Lower leg skin (tissue), 3 donors: Measurements from ENCODE around the gene CCSER1.

ENCODE experiments used
- POLR2A ChIP-seq, 2 donors: fragments of 450-650 bp; IDR thresholded peaks; one replicate each; pipeline ENCODE4 v1.6.1; 2016 to 2017; ENCODE audit warnings: antibody characterized with exemption in 2 of 2, mild to moderate bottlenecking in 1 of 2, moderate library complexity in 1 of 2
- TF ChIP-seq, protein P1 (sequence below), 3 donors: fragments of 450-650 bp; IDR thresholded peaks; one replicate each; pipeline ENCODE4 v1.5.1; 2016; ENCODE audit warnings: antibody characterized with exemption in 3 of 3, mild to moderate bottlenecking in 3 of 3, moderate library complexity in 2 of 3

DNA sequence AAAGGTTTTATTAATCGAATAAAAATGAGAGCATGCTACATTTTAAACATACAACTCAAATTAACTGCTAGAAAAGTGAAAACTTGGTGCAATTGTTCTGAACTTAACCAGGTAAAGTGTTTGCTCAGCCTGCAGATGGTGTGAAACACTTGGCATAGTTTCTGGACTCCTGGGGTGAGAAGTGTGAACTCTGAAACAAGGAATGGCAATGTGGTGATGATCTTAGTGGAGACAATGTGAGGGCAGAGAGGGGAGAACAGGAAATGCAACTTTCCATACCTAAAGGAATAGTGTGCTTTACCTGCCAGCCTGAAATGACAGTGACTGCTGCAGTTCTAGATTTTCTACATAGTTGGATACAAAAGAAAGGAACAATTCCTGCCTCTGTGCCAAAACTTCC is 57.4 kb downstream of the CCSER1 start:
- TF ChIP-seq, protein P1, sequence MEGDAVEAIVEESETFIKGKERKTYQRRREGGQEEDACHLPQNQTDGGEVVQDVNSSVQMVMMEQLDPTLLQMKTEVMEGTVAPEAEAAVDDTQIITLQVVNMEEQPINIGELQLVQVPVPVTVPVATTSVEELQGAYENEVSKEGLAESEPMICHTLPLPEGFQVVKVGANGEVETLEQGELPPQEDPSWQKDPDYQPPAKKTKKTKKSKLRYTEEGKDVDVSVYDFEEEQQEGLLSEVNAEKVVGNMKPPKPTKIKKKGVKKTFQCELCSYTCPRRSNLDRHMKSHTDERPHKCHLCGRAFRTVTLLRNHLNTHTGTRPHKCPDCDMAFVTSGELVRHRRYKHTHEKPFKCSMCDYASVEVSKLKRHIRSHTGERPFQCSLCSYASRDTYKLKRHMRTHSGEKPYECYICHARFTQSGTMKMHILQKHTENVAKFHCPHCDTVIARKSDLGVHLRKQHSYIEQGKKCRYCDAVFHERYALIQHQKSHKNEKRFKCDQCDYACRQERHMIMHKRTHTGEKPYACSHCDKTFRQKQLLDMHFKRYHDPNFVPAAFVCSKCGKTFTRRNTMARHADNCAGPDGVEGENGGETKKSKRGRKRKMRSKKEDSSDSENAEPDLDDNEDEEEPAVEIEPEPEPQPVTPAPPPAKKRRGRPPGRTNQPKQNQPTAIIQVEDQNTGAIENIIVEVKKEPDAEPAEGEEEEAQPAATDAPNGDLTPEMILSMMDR (IDR thresholded peaks at IDR 0.05) = no peak
- TF ChIP-seq POLR2A (IDR thresholded peaks at IDR 0.05) = no peak
